ENCODE measurements around the gene SCUBE1.

Gene SCUBE1

DNA sequence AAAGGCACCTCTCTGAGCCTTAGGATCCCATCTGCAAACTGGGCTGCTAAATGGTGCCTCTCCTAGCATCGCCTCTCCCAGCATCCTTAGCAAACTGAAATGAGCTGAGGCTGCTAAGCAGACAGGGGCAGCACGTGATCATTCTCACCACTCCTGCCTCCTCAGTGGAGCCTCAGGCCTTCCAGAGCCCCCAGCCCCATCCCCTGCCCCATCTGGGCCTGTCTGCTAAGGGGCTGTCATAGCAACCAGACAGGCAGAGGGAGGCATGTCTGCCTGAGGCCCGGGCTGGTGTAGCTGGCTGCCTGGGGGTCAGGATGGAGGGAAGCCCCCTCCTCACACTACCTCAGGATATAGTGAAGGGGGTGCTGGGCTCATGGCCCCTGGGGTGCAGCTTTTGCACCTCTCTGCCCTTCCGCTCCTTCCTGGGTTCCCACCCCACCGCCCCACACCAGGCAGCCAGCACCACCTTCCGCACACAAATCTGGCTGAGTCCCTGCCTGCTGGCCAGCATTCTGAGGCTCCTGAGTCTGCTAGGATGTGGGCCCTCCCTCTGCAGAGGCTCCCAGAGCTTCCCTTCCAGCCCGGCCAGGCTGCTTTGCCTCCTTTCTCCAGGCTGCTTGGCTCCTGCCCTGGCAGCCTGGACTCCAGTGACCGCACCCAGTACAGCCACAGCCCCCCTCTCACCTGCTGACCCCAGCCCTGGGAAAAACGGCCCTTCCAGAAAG is 108.7 kb downstream of the SCUBE1 start:
- no peak for DNase-seq

DNA sequence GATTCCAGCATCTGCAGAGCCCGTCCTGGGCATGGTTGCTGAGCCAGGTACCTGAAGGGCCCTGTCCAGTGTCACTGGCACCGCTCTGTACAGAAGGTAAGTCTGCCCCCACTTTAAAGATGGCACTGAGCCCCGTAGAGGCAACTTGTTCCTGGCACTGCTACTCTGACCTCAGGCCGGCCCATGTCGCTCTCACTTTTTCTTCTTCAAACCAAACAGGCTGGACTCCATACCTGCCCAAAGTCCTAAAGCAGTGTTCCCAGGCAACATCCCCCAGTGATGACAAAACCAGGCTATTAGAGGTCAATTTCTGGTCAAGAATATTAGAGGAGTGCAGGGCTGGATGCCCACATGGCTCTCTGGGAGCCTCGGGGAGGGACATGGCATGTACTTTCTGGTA is 109.6 kb downstream of the SCUBE1 start:
- DNase-seq = no peak

DNA sequence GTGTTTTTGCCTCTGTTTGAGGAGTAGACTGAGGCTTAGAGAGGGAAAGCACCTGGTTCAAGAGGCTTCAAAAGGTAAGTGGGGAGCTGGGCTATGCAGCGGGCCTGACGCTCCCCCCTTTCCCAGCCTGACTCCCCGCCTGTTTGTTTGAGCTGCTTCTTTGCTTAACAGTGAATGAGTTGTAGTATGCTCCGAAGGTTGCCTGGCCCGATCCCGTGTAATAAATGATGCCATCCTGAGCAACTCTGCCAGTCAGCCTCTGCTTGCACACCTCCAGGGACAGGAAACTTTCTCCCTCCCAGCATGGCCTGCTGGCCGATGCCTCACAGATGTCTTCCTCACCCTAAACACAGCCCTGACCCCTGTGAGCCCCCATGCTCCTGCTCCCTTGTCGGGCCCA is 110.7 kb downstream of the SCUBE1 start:
- DNase-seq = no peak

DNA sequence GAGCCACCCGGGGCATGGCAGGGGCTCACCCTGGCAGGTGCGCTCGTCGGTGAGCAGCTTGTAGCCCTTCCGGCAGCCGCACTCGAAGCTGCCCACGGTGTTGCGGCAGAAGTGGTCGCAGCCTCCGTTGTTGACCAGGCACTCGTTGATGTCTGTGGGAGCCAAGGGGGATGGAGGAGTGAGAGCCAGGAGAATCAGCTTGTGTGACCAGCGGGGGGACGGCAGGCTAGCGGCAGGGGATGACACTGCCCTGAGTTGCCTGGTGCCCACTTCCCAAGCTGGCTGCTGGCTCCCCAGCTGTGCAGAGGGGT is 111.5 kb downstream of the SCUBE1 start:
- no peak for DNase-seq

DNA sequence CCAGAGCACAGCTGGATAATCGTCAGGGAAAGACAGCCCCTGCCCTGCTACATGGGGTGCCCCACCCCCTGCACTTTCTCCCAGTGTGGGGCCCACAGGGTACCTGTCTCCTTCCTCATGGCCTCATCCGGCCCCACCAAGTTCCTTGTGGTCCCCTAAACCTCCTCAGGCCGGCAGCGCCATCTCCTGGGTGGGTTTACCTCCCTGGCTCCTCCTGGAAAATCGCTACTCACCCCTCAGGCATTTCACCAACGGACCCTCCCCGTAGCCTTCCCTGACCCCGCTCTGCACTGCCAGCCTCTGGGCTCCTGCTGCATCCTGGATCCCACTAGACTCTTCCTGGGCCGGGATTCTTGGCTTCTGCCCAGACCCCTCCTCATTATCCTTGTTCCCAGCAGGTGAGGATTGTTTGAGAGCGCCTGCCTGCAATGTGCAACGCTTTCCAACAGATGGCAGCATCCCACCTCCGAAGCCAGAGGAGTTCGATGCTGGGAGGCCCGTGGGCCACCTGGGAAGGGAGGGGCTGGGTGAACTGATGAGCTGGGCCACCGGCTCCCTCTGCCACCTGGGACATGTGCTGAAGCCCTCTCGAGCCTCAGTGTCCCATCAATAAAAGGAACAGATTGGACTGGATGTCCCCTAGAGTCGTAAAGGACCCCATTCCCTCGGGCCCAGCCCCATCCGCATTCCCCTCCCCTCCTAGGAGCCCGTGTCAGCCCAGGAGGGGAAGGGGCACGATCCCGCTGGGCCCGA is 112.0 kb downstream of the SCUBE1 start:
- peak; percentile 33 for DNase-seq

DNA sequence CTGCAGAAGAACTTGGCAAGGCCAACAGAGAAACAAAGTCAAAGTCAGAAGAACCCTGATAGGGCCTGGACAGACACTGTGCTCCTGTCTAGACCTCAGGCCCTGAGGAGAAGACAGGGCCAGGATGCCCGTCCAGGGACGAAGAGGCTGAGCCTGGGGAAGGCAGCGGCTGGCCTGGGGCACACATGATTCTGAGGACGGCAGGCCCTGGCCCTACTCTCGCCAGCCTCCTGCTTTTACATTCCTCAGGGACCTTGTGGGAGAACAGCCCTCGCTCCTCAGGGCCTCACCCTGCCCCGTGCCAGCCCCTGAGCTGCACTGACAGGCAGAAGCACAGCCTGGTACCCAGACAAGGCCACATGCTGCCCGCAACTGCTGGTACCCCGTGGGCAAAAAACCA is 112.6 kb downstream of the SCUBE1 start:
- DNase-seq = no peak

DNA sequence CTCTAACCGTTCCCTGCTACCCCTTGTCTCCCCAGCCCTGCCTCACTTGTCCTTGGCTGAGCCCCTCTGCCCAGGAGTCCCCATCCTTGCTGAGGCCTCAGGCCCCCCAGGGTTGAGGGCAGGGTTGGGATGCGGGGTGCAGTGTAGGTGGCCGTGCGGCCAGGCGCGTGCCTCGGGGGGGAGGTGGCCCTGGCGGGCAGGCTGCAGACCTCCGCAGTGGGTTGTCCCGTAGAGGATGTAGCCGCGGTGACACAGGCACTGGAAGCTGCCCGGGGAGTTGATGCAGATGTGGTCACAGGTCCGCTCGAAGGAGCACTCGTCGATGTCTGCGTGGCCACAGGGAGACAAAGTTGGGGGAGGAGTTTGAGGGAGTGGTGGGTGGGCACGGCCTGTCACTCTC is 114.3 kb downstream of the SCUBE1 start:
- no peak for DNase-seq

DNA sequence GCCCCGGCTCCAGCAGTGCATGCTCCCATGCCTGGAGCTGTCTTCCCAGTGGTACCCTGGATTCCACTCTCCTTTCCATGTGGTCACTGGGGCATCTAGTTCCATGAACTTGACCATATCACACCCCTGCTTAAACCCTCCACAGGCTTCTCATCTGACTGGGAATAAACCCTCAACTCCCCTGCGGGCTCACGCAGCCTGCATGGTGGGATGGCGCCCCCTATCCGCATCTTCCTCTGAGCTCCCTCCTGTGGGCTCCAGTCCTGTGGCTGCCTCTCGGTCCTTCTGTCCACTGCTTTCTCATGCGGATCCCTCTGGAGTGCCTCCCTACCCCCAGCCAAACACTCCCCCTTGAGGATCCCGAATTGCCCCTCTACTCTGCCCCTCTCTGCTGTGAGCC is 114.8 kb downstream of the SCUBE1 start:
- DNase-seq = no peak

DNA sequence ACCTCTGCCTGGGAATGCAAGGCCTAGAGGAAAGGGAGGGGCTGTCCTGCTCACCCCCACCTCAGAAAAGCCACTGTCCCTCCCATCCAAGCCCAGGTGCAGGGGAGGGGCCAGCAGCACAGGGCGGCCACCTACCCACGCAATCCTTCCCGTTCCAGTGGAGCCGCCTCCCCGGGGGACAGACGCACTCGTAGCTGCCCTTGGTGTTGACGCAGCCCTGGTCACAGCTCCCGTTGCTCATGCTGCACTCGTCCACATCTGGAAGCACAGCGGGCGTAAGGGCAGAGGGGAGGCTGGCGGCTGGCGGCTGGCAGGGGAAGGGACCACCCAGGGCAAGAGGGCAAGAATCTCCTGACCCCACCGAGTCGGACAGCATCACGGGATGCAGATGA is 115.9 kb downstream of the SCUBE1 start:
- DNase-seq = no peak

DNA sequence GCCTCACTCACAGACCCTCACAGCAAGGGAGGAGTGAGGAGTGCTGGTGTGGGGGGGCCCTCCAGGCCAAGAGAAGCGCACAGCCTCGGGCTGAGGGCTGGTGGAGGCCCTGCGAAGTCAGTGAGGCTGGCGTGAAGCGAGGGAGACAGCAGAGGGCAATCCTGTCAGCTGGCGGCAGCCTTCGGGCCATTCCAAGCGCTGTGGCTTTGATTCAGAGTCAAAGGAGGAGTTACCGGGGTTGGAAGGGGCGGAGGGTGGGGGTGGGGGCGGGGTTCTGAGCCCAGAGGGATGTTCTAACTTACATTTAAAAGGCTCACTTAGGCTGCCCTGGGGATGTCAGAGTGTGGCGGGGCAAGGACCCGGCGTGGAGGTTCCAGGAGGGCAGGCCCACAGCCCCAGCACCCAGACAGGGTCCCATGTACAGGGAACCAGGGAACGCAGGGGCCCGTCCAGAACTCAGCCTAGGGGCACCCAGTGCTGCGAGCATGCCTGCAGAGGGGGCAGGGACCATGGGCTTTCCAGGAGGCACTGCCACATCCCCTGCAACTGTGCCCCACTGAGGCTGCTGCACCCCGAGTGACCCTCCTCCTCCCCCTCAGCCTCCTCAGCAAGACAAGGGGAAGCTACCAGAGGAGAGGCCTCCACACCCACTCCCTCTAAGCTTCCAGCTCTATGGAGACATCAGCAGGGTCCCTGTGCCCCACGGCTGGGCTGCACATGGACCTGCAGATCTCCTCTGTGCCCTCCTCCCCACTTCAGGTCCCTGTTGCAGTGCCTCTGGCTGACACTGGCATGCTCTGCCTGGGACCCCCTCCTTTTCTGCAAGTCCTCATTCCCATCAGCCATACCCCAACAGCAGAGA is 116.6 kb downstream of the SCUBE1 start:
- no peak for DNase-seq

DNA sequence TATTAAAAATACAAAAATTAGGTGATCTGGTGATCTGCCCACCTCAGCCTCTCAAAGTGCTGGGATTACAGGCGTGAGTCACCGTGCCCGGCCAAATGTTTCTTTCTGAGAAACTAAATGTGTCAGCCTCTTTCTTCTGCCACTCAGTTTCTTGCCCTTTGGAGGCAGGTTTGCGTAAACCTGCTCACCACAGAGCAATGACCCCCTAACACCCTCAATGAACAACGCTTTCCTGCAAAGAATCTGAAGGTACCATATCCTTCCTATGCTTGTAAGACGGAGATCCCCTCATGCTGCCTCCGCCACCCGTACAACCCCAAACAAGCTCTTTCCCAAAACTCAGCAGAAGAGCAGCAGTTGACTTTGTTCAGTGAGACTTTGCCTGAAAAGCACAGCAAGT is 117.6 kb downstream of the SCUBE1 start:
- no peak for DNase-seq

DNA sequence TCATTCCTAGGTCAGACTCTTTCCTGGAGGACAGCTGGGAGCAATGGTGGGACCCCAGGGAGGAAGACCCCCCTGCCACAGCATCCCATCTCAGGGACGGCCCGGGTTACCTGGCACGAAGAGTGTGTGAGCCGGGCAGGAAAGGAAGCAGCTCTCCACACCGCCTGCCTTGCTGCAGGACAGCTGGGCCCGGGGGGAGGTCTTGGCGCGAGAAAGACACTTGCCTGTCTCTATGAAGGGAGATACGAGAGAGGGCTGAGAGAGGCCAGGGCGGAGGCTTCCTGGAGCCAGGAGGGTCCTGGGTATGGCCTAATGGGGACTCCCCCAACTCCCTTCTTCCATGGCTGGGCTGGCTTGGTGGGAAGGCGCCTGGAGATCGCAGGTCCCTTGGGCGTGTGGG is 120.2 kb downstream of the SCUBE1 start:
- no peak for DNase-seq

DNA sequence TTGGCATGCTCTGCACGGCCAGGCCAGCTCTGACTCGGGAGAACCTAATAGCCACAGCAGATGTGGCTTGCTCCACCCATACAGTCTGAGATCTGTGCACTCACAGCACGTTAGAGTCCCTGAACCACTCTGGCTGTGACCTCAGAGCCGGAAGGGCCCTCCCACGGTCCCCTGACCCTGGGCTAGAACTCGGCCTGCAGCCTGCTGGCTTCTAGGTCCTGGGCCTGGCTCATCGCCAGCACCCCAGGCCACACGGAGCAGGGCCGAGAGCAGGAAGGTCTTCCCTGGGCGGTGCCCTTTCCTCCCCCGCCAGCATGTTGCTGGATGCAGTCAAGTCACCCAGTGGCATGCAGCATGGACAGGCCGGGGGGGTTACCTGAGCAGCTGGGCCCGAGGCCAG is 120.9 kb downstream of the SCUBE1 start:
- no peak for DNase-seq

DNA sequence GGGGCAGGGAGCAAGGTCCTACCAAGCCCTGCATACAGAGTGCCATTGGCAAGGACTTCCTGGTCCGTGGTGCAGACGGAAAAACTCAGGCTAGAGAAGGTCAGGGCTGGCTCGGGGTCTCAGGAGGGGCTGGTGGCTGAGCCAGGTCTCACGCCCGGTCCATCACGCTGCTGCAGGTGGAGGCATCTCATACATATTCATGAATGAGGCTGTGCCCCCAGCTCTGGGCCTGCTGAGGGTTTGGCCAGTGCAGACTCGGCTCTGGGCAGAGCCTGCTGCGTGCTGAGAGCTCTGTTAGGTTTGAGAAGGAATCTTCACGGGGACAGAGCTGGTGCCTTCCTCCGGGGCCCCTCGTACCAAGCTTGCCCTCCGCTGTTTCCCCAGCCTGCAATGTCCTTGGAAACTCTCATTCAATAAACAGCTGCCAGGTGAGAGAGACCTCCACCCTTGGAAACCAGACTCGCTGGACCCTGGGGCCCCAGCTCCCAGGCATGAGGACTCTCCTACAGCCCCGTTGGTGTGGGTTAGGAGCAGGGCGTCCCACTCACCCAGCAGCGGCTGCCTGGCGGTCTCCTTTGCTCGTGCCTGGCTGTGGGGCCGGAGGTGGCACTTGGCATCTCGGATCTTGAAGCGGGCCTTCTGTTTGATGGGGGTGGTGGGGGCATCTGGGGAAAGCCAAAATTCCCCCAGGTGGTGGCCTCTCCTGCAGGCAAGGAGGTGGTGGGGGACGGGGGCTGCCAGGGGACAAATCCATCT is 122.4 kb downstream of the SCUBE1 start:
- DNase-seq = no peak

DNA sequence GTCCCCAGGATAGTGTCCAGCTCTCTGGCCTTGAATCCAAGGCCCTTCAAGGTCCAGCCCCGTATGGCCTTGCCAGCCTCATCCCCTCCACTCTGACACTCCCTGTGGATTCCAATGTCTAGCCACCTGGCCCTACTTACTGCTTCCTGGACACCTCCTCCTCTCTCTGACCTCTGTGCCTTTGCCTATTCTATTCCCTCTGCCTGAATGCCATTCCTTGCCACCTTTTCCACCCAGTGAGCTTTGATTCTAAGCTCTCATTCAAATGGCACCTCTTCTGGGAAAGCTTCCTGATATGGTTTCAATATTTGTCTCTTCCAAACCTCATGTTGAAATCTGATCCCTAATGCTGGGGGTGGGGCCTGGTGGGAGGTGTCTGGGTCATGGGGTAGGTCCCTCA is 124.4 kb downstream of the SCUBE1 start:
- no peak for DNase-seq

DNA sequence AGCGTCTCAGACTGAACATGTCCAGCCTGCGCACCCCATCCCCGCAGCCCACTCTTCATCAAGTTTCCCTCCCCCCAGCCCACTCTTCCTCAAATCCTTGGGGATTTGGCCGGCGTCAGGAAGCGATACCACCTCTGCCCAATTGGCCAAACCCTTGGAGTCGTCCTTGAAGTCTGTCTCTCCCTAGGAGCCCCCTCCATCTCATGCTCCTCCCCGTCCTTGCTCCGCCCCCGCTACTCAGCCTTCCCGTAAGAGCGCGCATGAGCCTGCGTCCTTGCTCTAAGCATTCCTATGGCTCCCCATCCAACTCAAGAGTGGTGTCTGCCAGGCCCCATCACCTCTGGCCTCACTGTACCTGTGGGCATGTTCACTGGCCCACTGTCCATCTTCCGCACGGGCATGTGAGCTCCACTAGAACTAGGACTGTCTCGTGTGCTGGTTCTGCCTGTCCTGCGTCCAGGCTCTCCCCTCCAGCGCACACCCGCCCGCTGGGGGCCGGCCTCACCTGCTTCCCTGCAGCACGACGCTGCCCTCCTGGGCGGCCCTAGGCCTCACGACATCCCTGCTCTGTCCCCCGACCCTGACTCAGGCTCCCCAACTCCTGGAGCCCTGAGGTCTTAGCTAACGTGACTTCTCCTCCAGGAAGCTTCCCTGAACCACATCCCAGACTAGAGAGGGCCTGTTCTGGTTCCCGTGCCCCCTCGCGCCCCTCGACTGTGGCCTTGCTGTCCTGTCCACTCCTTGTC is 125.7 kb downstream of the SCUBE1 start:
- no peak for DNase-seq

DNA sequence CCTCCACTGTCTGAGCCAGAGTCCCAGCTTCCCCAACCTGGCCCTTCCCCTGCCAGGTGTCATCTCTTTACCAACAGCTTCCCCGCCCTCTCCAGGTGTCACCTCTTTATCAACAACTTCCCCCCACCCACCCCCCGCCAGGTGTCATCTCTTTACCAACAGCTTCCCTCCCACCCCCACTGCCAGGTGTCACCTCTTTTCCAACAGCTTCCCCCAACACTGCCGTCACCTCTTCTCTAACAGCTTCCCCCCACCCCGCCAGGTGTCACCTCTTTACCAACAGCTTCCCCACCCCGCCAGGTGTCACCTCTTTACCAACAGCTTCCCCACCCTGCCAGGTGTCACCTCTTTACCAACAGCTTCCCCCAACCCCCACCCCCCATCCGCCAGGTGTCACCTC is 126.4 kb downstream of the SCUBE1 start:
- no peak for DNase-seq

DNA sequence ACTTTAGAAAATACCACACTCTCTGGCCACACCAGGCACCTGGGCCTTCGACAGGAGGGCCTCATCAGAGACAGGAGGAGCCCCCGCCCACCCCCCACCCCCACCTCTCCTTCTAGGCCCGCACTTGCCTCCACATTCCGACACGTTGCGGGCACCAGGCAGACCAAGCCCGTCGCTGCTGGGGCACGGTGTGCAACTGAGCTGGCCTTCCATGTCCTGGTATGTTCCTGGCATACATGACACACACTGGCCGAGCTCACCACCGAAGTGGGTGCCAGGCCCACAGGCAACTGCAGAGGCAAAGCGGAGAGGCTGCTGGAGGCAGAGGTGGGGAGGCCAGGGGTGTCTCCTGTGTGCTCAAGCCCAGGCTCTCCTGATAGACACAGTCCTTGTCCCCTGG is 129.2 kb downstream of the SCUBE1 start:
- no peak for DNase-seq

DNA sequence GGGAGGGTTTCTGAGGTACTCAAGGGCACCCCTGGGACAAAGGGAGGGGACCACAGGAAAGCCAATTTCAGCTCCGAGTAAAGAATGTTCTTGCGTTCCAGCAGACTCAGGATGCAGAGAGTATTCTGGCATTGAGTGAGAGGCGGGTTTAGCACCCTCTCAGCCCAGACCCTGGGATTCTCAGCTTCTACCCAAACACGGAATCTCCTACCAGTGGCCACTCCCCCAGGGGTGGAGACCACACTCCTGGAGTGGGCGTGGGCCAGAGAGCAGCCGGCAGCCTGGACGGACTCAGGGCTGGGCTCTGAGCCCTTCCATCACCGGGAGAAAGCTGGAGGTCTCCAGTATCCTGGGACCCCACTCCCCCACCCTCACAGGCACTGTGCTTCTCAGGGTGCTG is 130.1 kb downstream of the SCUBE1 start:
- no peak for DNase-seq

DNA sequence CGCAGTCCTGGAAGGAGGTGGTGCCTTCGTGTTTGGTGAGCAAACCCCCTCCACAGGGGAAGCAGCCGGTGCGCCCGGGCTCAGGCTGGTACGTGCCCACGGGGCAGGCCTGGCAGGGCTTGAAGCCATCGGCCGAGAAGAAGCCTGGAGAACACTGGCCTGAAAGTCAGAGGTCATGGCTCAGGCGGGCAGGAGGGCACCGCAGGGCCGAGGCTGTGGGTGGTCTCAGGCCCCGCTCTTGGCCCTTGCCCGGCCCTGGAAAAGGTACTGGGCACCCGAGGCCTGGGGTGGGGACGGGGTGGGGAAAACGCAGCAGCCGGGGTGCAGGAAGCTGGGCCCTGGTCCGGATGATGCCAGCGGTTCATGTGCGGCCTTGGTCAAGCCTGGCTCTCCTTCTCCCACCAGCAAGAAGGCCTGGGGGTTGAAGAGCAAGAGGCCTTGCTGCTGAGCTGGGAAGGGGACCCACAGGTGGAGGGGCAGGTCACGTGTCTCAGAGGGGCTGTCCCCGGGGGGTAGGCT is 130.7 kb downstream of the SCUBE1 start:
- DNase-seq = no peak

DNA sequence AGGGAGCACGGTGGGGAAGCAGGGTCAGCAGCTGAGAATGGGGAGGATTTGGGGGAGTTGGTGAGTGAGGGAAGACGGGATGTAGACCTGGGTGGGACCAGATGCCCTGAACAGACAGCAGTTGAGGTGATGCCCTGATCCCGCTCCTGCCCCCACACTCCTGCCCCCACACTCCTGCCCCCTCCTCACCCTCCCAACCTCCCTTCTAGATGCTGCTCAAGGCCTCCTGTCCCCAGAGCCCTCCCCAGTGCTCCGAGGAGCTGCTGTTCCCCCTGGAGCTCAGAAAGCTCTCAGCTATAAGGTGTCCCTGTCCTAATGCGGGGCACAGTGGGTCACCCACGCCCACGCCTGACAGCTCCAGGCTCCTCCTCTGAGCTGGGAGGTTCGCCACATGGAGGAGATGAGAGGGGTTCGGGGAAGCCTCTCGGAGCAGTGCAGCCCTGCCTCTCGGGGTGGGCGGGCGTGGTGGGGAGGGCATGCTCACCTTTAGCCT is 131.2 kb downstream of the SCUBE1 start:
- DNase-seq = no peak

Measured in NCI-H774 (cell line).